Esophagus squamous epithelium (tissue), 5 donors: Measurements from ENCODE around the gene SPTLC2. TPM values are rescaled to one million over a fixed set of nuclear protein-coding genes. Genes with fewer than 3 reads are reported as not detected.

Experiments used
- DNase-seq: peaks from one replicate; lab custom pipeline; 2025; lab: John Stamatoyannopoulos, UW
- H3K27ac ChIP-seq, 4 donors: fragments of 200-600 bp; sonication (generic); one replicate each; pipeline ENCODE4 v1.5.1; 2016 to 2019; ENCODE audit warnings: mild to moderate bottlenecking in 1 of 4
- H3K27me3 ChIP-seq, 4 donors: fragments of 200-600 bp; sonication (generic); 1 replicate in 3 of 4; 2 replicates in 1 of 4; pipeline versions ENCODE4 v1.5.1 to v1.6.0; 2017 to 2021; ENCODE audit warnings: antibody characterized with exemption in 1 of 4
- H3K36me3 ChIP-seq, 3 donors: fragments of 200-600 bp; sonication (generic); one replicate each; pipeline ENCODE4 v1.5.1; 2016 to 2019
- H3K4me1 ChIP-seq, 3 donors: fragments of 200-600 bp; sonication (generic); one replicate each; pipeline ENCODE4 v1.5.1; 2017 to 2019
- H3K4me3 ChIP-seq, 4 donors: fragments of 200-600 bp; sonication (generic); 1 replicate in 3 of 4; 2 replicates in 1 of 4; pipeline ENCODE4 v1.5.1; 2016 to 2019; ENCODE audit warnings: mild to moderate bottlenecking in 2 of 4, moderate library complexity in 1 of 4
- H3K9me3 ChIP-seq, 3 donors: fragments of 200-600 bp; sonication (generic); one replicate each; pipeline ENCODE4 v1.5.1; 2016 to 2019
- CTCF ChIP-seq, 6 experiments: fragments of 450-650 bp in 4 of 6; fragments of 200-600 bp in 2 of 6; sonication (generic) in 2 of 6; IDR thresholded peaks; one replicate each; pipeline ENCODE4 v1.5.1; 2016 to 2019; ENCODE audit warnings: antibody characterized with exemption in 6 of 6, mild to moderate bottlenecking in 4 of 6, moderate library complexity in 4 of 6
- POLR2A ChIP-seq, 4 donors: fragments of 450-650 bp; IDR thresholded peaks; one replicate each; pipeline ENCODE4 v1.6.1; 2017; ENCODE audit warnings: antibody characterized with exemption in 4 of 4, mild to moderate bottlenecking in 4 of 4, moderate library complexity in 3 of 4
- WGBS, 2 donors: methylation state at CpG; one replicate each; pipeline ENCODE4 v1.1.5; 2018; 5-methylcytosine and 5-hydroxymethylcytosine counted together
- intact Hi-C: fragments of 100-400 bp; cut with DNase I; formaldehyde crosslinking; loops from one replicate; pipeline ENCODE4 v1.15.0; 2022
- total RNA-seq, 4 donors: library from RNA; depleted of rRNA; stranded (reverse); fragments of >200 nt; gene quantifications; one replicate each; pipeline ENCODE4 v1.1.0, GENCODE V29; 2016
- donor health status: DM: yes; HTN: yes; CAD: no.

Gene SPTLC2
- total RNA-seq, 4 donors from 2014 or later: 35.1 to 50.5 (median 39.9) TPM

GRCh38 chr14:77615361-77616132 lies 890 bp downstream of the SPTLC2 start:
- no peak for TF ChIP-seq POLR2A (IDR thresholded peaks at IDR 0.05)
- peak in 1 of 6 experiments; percentile 18 for TF ChIP-seq CTCF (IDR thresholded peaks at IDR 0.05)
- Histone ChIP-seq H3K27me3 (no peaks in the 10 kb centered on the region), H3K36me3 (peaks cover 0 to 9% (median 0%) of the 10 kb centered on the region in 3 donors), H3K4me3 (peak overlapping the region; percentile 81 to 93 (median 84)), H3K27ac (peak overlapping the region; percentile 87 to 95 (median 94)), H3K4me1 (peaks cover 0 to 67% (median 9%) of the 10 kb centered on the region in 3 donors), H3K9me3 (no peaks in the 10 kb centered on the region)
- WGBS, 2 donors: 1 to 6% methylated on average over 9 to 10 of the region's 16 CpGs
- intact Hi-C loops: no loop called here
- DNase-seq: no peak

DNA sequence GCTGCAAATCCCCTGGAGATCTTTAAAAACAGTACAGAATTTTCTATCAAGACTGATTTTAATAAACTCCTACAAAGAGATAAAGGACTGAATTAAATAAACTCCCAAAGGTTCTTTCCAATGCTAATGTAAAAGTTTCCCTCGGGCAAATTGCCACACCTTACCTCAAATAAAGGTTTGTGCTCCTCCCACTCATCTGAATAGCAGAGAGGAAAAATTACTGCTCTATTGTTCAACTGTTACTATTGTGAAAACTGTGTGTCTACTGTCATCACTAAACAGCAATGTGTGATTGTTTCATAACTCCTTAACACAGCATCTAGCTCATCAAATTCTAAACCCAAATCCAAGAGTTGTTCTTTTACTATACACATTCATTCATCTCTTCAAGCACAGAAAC lies 3.2 kb downstream of the SPTLC2 start:
- intact Hi-C loops: no loop called here
- peak overlapping the region in 1 of 4 donors; percentile 25 for H3K27ac ChIP-seq
- H3K27me3 ChIP-seq: no peaks in the 10 kb centered on the region
- no peaks in the 10 kb centered on the region for H3K9me3 ChIP-seq
- H3K4me3 ChIP-seq: no peak overlapping the region
- H3K4me1 ChIP-seq: peaks cover 0 to 80% (median 9%) of the 10 kb centered on the region in 3 donors
- TF ChIP-seq POLR2A (IDR thresholded peaks at IDR 0.05): no peak
- TF ChIP-seq CTCF (IDR thresholded peaks at IDR 0.05): no peak
- 21 to 29% methylated on average over 1 of the region's 1 CpG for WGBS, 2 donors
- peaks cover 0 to 9% (median 0%) of the 10 kb centered on the region in 3 donors for H3K36me3 ChIP-seq
- no peak for DNase-seq

GRCh38 chr14:77612011-77612620 lies 4.3 kb downstream of the SPTLC2 start:
- 80 to 84% methylated on average over 2 of the region's 2 CpGs for WGBS, 2 donors
- H3K4me3 ChIP-seq: no peak overlapping the region
- no peaks in the 10 kb centered on the region for H3K9me3 ChIP-seq

DNA sequence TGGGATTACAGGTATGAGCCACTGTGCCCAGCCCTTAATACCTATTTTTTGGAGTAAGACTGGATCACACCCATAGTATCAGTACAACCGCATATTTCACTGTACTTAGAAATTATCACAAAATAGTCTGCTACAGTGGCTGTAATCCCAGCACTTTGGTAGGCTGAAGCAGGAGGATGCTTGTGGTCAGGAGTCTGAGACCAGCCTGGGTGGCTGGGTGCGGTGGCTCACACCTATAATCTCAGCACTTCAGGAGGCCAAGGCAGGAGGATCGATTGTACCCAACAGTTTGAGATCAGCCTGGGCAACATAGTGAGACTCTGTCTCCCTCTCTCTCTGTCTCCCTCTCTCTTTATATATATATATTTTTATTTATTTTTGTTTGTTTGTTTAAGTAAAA lies 5.9 kb downstream of the SPTLC2 start:
- no peaks in the 10 kb centered on the region for H3K27me3 ChIP-seq
- H3K9me3 ChIP-seq: no peaks in the 10 kb centered on the region
- no peak for DNase-seq
- H3K4me1 ChIP-seq: peaks cover 0 to 67% (median 6%) of the 10 kb centered on the region in 3 donors
- H3K36me3 ChIP-seq: peaks cover 0 to 9% (median 0%) of the 10 kb centered on the region in 3 donors
- no peak for TF ChIP-seq CTCF (IDR thresholded peaks at IDR 0.05)
- TF ChIP-seq POLR2A (IDR thresholded peaks at IDR 0.05): no peak
- no peak overlapping the region for H3K27ac ChIP-seq
- intact Hi-C loops: no loop called here
- WGBS, 2 donors: 92 to 100% methylated on average over 2 to 3 of the region's 3 CpGs
- H3K4me3 ChIP-seq: no peak overlapping the region

More at GRCh38 chr14:77612011-77612620, 4.3 kb downstream of the SPTLC2 start:
- intact Hi-C loops: no loop called here
- no peak for DNase-seq
- Histone ChIP-seq H3K36me3 (peaks cover 0 to 9% (median 0%) of the 10 kb centered on the region in 3 donors), H3K27ac (peak overlapping the region in 1 of 4 donors; percentile 21), H3K27me3 (no peaks in the 10 kb centered on the region), H3K4me1 (peaks cover 0 to 75% (median 8%) of the 10 kb centered on the region in 3 donors)
- TF ChIP-seq POLR2A (IDR thresholded peaks at IDR 0.05) (no peak), CTCF (IDR thresholded peaks at IDR 0.05) (no peak)

- peak in 1 of 6 experiments; percentile 11 for TF ChIP-seq CTCF (IDR thresholded peaks at IDR 0.05)
- no peak for TF ChIP-seq POLR2A (IDR thresholded peaks at IDR 0.05)
- peaks cover 0 to 9% (median 0%) of the 10 kb centered on the region in 3 donors for H3K36me3 ChIP-seq
- H3K9me3 ChIP-seq: no peaks in the 10 kb centered on the region
- intact Hi-C loops: no loop called here
- no peak for DNase-seq
- H3K27ac ChIP-seq: no peak overlapping the region
- no peak overlapping the region for H3K4me3 ChIP-seq
- no peaks in the 10 kb centered on the region for H3K27me3 ChIP-seq
- peaks cover 0 to 61% (median 6%) of the 10 kb centered on the region in 3 donors for H3K4me1 ChIP-seq
- 89 to 100% methylated on average over 3 of the region's 3 CpGs for WGBS, 2 donors
These were observed 6.5 kb downstream of the SPTLC2 start for GRCh38 chr14:77609922-77610321.
